A549 treated with CORT108297 at 1 μM for 4 hours (cell line): ENCODE results near the gene DPM2. TPM values are rescaled to one million over a fixed set of nuclear protein-coding genes. Genes with fewer than 3 reads are reported as not detected.

Source experiments
- total RNA-seq: library from RNA; stranded (reverse); fragments of 200-300 nt; extraction: Qiagen RNA extraction; gene quantifications from 5 replicates; pipeline ENCODE4 v1.2.3, GENCODE V29; 2022

Gene DPM2
- 39.5 to 48.4 TPM (median 45.7 TPM) in 5 replicates for total RNA-seq

GRCh38 chr9:127937388-127938297, at the start of gene DPM2:
Gene DPM2, minus strand, starts transcription at chr9:127937854. Its CDS starts 34 bp downstream, at chr9:127937820.

GRCh38 chr9:127980706-127981558, 43.3 kb upstream of the DPM2 start, which contains the start of gene EEIG1:
Gene EEIG1, minus strand, starts transcription at chr9:127980989. Its CDS starts 852 bp downstream, at chr9:127980137.

GRCh38 chr9:127930231-127931091, 7.2 kb downstream of the DPM2 start, which contains the start of gene PIP5KL1:
Gene PIP5KL1, minus strand, starts transcription at chr9:127930777. Its CDS starts 25 bp downstream, at chr9:127930752.

GRCh38 chr9:127916720-127917581, 20.7 kb downstream of the DPM2 start, which contains the start of gene ST6GALNAC4:
Gene ST6GALNAC4, minus strand, starts transcription at chr9:127917041. Its CDS starts 622 bp downstream, at chr9:127916419.

GRCh38 chr9:127899128-127899943, 38.3 kb downstream of the DPM2 start, which contains the start of gene ST6GALNAC6:
Gene ST6GALNAC6, minus strand, starts transcription at chr9:127899603. Its CDS starts 1,622 bp downstream, at chr9:127897981.

Other genes starting within 250 kb of the DPM2 start
- 0.04 to 0.07 TPM (median 0.06 TPM) in 3 of 5 replicates, not detected in the others for gene CFAP157, start 230.9 kb downstream of the DPM2 start, total RNA-seq
- gene PTRH1, start 222.2 kb downstream of the DPM2 start, total RNA-seq: 10.3 to 20.0 TPM (median 18.9 TPM) in 5 replicates
- 0.02 to 0.05 TPM in 2 of 5 replicates, not detected in the others for gene TTC16, start 221.8 kb downstream of the DPM2 start, total RNA-seq
- 10.5 to 15.4 TPM (median 15.1 TPM) in 5 replicates for gene TOR2A, start 202.6 kb downstream of the DPM2 start, total RNA-seq
- 0.06 to 0.36 TPM (median 0.06 TPM) in 5 replicates for gene SH2D3C, start 159.2 kb downstream of the DPM2 start, total RNA-seq
- 40.9 to 50.5 TPM (median 49.4 TPM) in 5 replicates for gene CDK9, start 151.8 kb downstream of the DPM2 start, total RNA-seq
- gene FPGS, start 135.0 kb downstream of the DPM2 start, total RNA-seq: 44.8 to 56.7 TPM (median 49.2 TPM) in 5 replicates
- gene ENG, start 83.2 kb downstream of the DPM2 start, total RNA-seq: 0.15 to 0.17 TPM (median 0.17 TPM) in 5 replicates
- gene AK1, start 60.2 kb downstream of the DPM2 start, total RNA-seq: 40.1 to 83.3 TPM (median 73.5 TPM) in 5 replicates
- gene ST6GALNAC6, start 38.3 kb downstream of the DPM2 start, total RNA-seq: 22.2 to 26.8 TPM (median 23.4 TPM) in 5 replicates
- 14.0 to 24.2 TPM (median 22.2 TPM) in 5 replicates for gene ST6GALNAC4, start 20.8 kb downstream of the DPM2 start, total RNA-seq
- 1.4 to 2.4 TPM (median 2.3 TPM) in 5 replicates for gene PIP5KL1, start 7.1 kb downstream of the DPM2 start, total RNA-seq
- 50.6 to 81.0 TPM (median 63.1 TPM) in 5 replicates for gene EEIG1, start 43.1 kb upstream of the DPM2 start, total RNA-seq
- 5.1 to 7.5 TPM (median 7.2 TPM) in 5 replicates for gene NAIF1, start 129.5 kb upstream of the DPM2 start, total RNA-seq
- 7.0 to 9.2 TPM (median 7.7 TPM) in 5 replicates for gene SLC25A25, start 130.4 kb upstream of the DPM2 start, total RNA-seq
- 76.5 to 104 TPM (median 94.8 TPM) in 5 replicates for gene PTGES2, start 189.9 kb upstream of the DPM2 start, total RNA-seq
- gene LCN2, start 211.6 kb upstream of the DPM2 start, total RNA-seq: 2.8 to 6.5 TPM (median 3.4 TPM) in 5 replicates
- gene BBLN, start 222.4 kb upstream of the DPM2 start, total RNA-seq: 41.2 to 69.2 TPM (median 66.0 TPM) in 5 replicates